ENCODE results near the gene ZSWIM3. TPM values are rescaled to one million over a fixed set of nuclear protein-coding genes. Genes with fewer than 3 reads are reported as not detected.
A peak's percentile ranks its signal among the peaks of the same experiment; 100 is the strongest.
"Not testable (repeated sequence)": the region's sequence is repeated elsewhere in the genome, so short reads cannot be mapped to it uniquely, and the experiment has no call there.

Gene ZSWIM3
- total RNA-seq, 1 donor = 8.1 TPM

DNA sequence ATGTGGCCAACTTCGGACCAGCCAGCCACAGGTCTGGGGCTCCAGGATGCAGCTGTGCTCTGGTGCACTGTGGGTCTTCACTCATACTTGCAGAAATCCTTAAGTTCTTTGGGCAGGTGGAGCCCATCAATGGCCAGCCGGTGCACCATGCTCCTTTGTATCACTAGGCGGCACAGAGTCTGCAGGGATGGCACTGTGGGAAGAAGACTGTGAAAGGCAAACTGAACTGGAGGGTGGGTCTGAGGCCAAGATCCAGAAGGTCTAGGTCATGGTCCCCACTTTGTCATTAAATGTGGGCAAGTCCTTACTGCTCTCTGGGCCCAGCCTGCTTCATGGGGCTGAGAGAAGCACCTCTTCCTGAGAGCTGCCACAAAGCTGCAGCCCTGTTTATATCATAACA is 31.3 kb downstream of the ZSWIM3 start:
- no peak for DNase-seq (ENCODE audit: low read depth in 2 of 3, low spot score in 2 of 3)

DNA sequence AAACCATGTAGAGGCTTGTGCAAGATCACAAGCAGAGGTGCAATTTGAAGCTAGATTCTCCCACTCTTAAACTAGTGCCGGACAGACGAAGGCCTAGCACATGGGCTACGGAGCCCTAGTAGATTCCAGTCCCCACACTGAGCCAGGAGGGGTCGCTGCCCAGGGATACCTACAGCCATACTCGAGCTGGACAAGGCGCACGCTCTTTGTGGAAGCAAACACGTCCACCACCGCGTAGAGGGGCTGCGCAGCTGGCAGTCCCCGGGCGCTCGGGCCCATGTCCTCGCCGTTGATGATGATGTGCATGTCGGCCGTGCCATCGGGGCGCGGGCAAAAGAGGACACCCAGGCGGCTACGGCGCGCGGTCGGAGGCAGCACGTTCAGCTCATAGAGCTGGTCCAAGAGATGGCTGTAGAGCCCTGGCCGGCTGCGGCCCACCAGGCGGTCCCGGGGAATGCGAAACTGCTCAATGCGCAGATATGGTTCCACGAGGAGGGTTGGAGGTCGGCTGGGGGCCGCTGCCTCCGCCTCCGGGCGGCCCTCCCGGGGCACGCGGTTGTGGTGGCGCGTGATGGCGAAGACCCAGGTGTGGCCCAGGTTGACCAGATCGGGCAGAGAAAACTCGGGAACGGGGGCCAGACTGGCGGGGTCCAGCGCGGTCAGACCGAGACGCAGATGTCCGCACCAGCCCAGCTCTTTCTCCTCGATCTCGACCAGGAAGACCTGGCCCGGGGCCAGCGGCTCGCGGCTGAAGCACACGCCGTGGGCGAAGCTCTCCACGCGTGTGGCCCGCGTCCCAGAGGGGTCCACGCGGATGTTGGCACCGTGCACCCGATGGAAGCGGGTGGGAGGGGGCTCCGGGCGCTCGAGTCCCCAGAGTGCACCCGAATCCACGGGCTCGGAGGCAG is 32.9 kb downstream of the ZSWIM3 start:
- peak in 2 of 3 donors; percentile 71 to 76 for DNase-seq (ENCODE audit: low read depth in 2 of 3, low spot score in 2 of 3)

DNA sequence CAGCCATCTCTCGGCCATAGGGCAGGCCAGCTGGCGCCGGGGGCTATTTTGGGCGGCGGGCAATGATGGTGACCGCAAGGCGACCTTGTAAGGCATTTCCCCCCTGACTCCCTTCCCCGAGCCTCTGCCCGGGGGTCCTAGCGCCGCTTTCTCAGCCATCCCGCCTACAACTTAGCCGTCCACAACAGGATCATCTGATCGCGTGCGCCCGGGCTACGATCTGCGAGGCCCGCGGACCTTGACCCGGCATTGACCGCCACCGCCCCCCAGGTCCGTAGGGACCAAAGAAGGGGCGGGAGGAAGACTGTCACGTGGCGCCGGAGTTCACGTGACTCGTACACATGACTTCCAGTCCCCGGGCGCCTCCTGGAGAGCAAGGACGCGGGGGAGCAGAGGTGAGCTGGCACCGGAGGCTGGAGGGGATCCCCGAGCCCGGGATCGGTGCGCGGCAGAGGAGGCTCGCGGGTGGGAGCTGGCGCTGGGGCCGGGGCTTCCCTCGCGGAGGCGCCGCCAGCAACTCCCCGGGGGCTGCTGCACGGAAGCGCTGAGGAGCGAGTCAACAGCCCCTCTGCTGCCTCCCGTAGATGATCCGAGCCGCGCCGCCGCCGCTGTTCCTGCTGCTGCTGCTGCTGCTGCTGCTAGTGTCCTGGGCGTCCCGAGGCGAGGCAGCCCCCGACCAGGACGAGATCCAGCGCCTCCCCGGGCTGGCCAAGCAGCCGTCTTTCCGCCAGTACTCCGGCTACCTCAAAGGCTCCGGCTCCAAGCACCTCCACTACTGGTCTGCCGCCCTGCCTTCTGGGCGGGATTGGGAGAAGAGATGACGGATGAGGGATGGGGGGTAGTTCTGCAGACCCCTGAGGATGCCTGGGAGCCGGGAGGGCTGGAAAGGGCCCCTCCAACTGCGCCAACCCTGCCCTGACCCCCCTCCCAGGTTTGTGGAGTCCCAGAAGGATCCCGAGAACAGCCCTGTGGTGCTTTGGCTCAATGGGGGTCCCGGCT is 33.9 kb downstream of the ZSWIM3 start, which contains the start of the genes CTSA and NEURL2:
Gene CTSA, plus strand, starts transcription at position 351 of the 999 bp plus-strand sequence. Its CDS starts 234 bp downstream, at position 585.
Gene NEURL2, minus strand, starts transcription at position 224 of the 999 bp plus-strand sequence. Its CDS starts 217 bp downstream, at position 7.
- DNase-seq (ENCODE audit: low read depth in 2 of 3, low spot score in 2 of 3) = peak; percentile 63 to 82 (median 79)

DNA sequence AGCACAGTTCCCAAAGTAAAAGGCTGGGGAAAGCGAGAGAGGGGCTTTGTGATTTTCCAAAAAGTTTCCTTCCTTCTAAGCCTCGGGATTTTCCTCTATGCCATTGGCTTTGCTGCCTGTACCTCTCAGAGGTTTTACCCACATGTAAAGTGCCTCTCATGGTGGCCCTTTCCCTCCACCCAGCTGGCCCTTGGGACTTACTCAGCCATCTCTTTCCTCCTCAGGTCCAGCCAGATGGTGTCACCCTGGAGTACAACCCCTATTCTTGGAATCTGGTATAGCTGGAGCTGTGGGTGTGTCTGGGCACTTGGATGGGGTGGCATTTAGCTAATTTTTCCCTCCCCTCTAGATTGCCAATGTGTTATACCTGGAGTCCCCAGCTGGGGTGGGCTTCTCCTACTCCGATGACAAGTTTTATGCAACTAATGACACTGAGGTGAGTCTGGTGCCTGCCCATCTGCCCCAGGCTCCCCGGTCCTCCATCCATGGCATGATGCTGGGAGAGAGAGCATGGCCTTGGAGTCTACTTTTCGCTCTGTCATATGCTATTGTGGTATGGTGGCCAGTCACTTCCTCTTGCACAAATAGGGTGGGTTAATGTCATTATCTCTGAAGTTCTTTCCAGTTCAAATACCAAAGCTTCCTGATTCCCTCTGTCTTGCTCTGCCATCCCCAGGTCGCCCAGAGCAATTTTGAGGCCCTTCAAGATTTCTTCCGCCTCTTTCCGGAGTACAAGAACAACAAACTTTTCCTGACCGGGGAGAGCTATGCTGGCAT is 34.8 kb downstream of the ZSWIM3 start:
- no peak for DNase-seq (ENCODE audit: low read depth in 2 of 3, low spot score in 2 of 3)

DNA sequence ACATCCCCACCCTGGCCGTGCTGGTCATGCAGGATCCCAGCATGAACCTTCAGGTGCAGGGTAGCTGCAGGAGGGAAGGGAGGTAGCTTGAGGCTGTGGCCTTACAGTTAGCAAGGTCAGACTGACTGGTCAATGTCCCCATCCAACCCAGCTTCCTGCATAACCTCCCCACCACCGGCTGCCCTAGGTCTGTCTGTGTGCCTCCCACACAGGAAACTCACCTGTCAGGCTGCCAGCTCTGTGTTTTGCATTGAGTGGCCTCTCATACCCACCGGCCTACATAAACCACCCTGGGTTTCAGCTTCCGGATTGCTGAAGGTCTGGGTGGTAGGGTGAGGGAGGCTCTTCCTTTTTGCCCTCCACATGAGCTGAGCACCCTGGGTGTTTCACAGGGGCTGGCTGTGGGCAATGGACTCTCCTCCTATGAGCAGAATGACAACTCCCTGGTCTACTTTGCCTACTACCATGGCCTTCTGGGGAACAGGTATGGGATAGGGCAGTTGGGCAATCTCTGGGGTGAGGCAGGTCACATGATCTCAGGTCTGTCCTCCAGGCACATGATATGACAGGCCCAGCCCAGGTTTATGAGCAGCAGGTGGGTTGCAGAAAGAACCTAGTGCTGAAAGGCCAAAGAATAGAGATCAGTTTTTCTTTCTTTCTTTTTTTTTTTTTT is 35.5 kb downstream of the ZSWIM3 start:
- DNase-seq (ENCODE audit: low read depth in 2 of 3, low spot score in 2 of 3) = no peak

DNA sequence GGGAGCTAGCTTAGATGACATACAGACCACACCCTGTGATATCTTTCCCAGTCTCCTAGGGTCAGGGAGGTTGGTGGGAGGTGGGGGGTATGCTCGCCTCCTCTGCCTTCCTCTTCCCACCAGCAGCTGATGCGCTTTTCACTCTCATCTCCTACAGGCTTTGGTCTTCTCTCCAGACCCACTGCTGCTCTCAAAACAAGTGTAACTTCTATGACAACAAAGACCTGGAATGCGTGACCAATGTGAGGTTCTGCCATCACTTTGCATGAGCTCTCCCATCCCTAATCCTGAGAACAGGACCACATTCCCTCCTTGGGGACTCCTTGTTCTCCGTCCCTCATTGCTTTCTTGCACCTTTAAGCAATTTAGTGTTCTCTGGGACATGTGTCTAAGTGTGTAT is 36.4 kb downstream of the ZSWIM3 start:
- no peak for DNase-seq (ENCODE audit: low read depth in 2 of 3, low spot score in 2 of 3)

DNA sequence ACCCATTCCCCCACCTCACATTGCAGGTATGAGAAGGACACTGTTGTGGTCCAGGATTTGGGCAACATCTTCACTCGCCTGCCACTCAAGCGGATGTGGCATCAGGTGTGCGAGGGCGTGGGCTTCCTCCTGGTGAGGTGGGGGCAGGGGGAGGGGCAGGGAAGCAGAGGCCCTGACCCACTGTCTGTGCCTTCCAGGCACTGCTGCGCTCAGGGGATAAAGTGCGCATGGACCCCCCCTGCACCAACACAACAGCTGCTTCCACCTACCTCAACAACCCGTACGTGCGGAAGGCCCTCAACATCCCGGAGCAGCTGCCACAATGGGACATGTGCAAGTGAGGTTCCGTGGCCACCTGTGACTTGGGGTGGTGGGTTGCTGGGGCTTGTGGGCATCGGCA is 37.4 kb downstream of the ZSWIM3 start:
- no peak for DNase-seq (ENCODE audit: low read depth in 2 of 3, low spot score in 2 of 3)

DNA sequence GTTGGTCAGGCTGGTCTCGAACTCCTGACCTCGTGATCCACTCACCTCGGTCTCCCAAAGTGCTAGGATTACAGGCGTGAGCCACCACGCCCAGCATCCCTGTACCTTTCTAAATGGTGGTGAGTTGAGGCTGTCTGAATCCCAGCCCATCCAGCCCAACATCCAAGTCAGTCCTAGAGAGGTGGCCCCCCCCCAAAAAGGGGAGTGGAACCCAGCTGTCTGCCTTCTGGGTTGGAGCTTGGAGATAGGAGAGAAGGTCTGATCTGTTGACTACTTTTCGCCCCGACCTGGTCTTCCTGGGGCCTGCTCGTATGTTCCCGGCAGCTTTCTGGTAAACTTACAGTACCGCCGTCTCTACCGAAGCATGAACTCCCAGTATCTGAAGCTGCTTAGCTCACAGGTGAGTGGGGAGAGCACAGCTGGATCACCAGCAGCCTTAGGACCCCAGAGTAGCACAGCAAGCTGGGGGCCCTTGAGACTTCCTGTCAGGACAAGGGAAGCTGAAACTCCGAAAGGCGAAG is 39.3 kb downstream of the ZSWIM3 start:
- no peak for DNase-seq (ENCODE audit: low read depth in 2 of 3, low spot score in 2 of 3)

DNA sequence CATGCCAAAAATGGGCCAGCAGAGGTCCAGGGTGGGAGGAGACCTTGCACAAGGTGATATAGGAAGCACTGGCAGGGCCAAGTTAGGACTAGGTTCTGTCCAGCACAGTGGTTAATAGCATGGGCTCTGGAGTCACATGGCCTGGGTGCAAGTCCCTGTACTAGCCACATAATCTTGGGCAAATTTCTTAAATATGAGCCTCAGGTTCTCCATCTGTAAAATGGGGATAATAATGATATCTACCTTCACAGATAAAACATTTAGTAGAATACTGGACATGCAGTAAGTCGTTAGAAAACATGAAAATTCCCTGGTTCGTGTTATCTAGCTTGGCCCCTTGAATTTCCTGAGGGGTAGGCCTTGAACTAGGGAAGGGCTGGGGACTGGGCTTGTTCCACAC is 39.9 kb downstream of the ZSWIM3 start:
- no peak for DNase-seq (ENCODE audit: low read depth in 2 of 3, low spot score in 2 of 3)

DNA sequence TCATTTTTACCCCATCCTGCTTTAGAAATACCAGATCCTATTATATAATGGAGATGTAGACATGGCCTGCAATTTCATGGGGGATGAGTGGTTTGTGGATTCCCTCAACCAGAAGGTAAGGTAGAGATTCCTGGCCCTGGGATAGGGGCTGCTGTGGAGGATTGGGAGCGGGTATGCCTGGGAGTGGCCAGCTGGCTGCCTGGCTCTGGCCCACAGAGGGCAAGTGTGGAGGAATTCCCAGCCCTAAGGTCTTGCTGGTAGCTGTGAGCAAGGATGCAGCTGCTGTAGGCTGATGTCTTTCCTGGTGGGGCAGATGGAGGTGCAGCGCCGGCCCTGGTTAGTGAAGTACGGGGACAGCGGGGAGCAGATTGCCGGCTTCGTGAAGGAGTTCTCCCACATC is 40.3 kb downstream of the ZSWIM3 start:
- DNase-seq (ENCODE audit: low read depth in 2 of 3, low spot score in 2 of 3) = no peak

DNA sequence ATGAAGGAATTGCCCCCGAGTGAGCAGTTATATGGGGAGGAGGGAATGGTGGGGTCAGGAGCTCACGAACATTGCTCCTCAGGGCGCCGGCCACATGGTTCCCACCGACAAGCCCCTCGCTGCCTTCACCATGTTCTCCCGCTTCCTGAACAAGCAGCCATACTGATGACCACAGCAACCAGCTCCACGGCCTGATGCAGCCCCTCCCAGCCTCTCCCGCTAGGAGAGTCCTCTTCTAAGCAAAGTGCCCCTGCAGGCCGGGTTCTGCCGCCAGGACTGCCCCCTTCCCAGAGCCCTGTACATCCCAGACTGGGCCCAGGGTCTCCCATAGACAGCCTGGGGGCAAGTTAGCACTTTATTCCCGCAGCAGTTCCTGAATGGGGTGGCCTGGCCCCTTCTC is 40.9 kb downstream of the ZSWIM3 start:
- DNase-seq (ENCODE audit: low read depth in 2 of 3, low spot score in 2 of 3) = no peak

DNA sequence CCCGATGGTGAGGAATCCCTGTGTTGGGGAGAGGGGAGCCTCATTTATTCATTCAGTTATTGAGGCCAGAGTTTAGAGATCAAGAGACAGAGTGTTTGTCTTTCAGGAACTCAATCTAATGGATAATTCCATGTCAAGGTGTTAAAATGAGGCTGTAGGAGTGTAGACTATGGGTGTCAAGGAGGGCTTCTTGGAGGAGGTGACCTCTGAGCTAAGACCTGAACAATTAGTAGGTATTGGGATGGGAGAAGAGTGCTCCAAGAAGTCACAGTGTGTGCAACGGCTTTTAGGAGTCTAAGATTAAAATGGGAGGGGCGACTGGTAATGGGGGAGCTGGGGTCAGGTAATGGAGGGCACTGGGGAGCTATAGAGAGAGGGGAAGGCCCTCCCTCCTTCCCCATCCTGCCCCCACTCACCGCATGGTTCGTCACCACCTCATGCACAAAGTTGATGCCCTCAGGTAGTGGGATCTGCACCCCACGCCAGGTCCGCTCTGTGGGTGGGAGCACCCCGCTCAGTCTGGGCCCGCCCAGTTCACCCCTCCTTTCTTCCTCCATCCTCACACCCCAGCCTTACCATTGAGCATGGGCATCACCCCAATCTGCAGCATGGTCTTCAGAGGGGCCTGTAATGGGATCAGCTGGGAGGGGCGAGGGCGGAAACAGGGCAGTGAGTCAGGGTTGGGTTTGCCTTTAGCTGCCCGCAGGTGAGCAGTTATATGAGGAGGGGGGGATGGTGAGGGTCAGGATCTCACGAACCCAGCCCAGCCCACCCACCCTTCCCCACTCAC is 41.8 kb downstream of the ZSWIM3 start:
- DNase-seq (ENCODE audit: low read depth in 2 of 3, low spot score in 2 of 3) = no peak

DNA sequence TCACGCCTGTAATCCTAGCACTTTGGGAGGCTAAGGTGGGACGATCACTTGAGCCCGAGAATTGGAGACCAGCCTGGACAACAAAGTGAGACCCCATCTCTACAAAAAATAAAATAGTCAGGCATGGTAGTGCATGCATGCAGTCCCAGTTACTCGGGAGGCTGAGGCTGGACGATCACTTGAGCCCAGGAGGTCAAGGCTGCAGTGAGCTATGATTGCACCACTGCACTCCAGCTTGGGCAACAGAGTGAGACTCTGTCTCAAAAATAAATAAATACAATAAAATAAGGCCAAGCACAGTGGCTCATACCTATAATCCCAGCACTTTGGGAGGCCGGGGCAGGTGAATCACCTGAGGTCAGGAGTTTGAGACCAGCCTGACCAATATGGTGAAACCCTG is 43.9 kb downstream of the ZSWIM3 start:
- not testable (repeated sequence) for DNase-seq (ENCODE audit: low read depth in 2 of 3, low spot score in 2 of 3)

DNA sequence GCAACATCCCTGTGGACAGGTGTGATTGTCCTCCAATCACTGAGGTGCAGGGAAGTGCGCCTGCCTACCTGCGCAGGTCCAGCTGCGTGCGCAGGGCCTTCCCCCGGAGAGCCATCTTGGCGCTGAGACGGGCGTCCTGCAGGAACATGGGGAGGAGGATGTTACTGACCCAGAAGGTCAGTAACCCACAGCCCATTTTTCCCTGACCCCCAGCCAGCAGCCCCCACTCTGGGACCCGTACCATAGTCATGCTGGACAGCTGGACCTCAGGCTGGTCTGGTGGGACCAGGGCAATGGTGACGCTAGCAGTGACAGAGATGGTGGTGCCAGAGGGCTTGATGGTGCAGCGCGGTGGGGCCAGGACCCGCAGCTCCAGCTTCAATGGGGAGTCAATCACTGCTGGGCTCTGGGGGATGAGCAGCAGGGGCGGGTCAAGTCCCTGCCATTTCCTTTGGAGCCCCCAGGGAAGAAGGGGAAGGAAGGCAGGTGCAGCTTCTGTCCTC is 44.8 kb downstream of the ZSWIM3 start:
- no peak for DNase-seq (ENCODE audit: low read depth in 2 of 3, low spot score in 2 of 3)

DNA sequence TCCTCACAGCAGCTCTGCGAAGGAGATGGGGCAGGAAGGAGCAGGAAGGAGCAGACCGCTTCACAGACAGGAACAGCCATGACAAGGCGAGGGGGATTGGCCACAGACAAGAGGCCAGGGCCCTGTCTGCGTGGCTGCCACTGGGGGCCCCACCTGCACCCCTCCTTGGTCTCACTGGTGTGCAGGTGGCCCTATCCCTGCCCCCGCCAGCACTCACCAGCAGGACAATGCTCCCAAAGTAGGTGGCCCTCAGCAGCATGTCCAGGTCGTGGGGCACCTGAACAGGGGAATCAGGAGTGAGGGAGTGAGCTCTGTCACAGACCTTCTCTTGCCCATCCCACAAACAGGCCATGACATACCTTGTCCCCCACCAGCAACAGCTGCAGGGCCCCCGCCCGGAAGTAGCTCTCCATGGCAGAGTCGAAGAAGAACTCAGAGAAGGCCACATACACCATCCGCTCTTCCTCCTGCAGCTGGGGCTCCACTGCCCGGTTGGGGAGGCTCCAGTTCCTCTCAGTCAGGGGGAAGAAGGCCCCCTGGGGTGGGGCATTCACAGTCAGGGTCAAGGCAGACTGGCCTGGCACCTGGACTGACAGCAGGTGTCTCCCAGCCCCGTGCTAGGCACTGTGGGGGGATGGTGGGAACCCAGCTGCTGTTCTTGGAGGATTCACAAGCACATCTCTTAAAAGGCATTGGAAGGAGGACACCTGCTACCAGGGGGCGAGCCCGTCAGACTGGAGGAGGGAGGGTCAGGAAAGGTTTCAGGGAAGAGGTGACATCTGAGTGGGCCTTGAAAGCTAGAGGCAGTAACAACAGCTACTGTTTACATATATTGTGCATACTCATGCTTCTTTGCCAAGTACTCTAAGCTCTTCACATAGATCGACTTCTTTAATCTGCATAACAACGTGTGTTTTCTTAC is 47.4 kb downstream of the ZSWIM3 start:
- DNase-seq (ENCODE audit: low read depth in 2 of 3, low spot score in 2 of 3) = no peak

DNA sequence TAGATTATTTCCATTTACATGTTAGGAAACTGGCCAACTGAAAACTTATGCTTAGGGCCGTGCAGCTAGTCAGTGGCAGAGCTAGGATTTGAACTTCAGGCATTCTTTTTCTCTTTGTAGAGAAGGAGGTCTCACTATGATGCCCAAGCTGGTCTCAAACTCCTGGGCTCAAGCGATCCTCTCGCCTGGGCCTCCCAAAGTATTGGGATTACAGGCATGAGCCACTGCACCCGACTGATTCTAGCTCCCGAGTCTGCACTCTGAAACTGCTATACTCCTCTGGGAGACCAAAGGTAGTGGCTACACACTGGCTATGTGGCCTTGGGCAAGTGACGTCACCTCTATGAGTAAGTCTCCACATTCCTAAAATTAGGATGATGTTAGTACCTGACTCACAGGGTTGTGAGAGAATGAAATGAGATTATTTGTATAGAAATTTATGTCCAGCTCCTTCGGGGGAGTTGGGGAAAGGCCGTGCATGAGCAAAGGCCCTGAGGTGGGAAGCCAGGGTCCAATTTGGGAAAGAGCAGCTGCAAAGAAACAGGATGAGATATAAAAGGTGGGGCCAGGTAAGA is 48.2 kb downstream of the ZSWIM3 start:
- DNase-seq (ENCODE audit: low read depth in 2 of 3, low spot score in 2 of 3) = no peak
